LNCaP clone FGC (cell line): Measurements from ENCODE around the gene CENPB.

ENCODE experiments used
- DNase-seq: peaks from one replicate; pipeline ENCODE4 v3.0.0-alpha.2; 2011; ENCODE audit warnings: low read depth
- H3K4me3 ChIP-seq: 2 replicates; pipeline ENCODE4 v1.5.1; 2011; ENCODE audit warnings: mild to moderate bottlenecking, low read depth, low read length, control low read depth
- CTCF ChIP-seq: IDR thresholded peaks from 2 replicates; pipeline ENCODE4 v1.5.1; 2012; ENCODE audit warnings: mild to moderate bottlenecking; ENCODE audit not compliant: control insufficient read depth, insufficient read depth; ENCODE audit errors: extremely low read depth

The CENPB gene

GRCh38 chr20:3764659-3765058 is 21.9 kb downstream of the CENPB start:
- no peak for DNase-seq
- H3K4me3 ChIP-seq, result no peak overlapping the region
- no peak for TF ChIP-seq CTCF

- no peak for DNase-seq
- TF ChIP-seq CTCF, result no peak
Measured at GRCh38 chr20:3763671-3764601, 22.6 kb downstream of the CENPB start.

GRCh38 chr20:3760655-3761348 is 25.7 kb downstream of the CENPB start:
- DNase-seq, result no peak

More at GRCh38 chr20:3763671-3764601, 22.6 kb downstream of the CENPB start:
- no peak overlapping the region for H3K4me3 ChIP-seq

GRCh38 chr20:3759884-3760283 is 26.7 kb downstream of the CENPB start:
- TF ChIP-seq CTCF, result no peak
- no peak overlapping the region for H3K4me3 ChIP-seq
- DNase-seq, result no peak

More at GRCh38 chr20:3760655-3761348, 25.7 kb downstream of the CENPB start:
- no peak overlapping the region for H3K4me3 ChIP-seq
- no peak for TF ChIP-seq CTCF

- no peak for DNase-seq
- no peak for TF ChIP-seq CTCF
- H3K4me3 ChIP-seq, result no peak overlapping the region
Measured at GRCh38 chr20:3759316-3759823, 27.2 kb downstream of the CENPB start.

- no peak for TF ChIP-seq CTCF
- no peak overlapping the region for H3K4me3 ChIP-seq
- DNase-seq, result no peak
Measured at GRCh38 chr20:3758566-3758965, 28.0 kb downstream of the CENPB start.
